GM19328 (cell line): ENCODE measurements around the gene SLC10A2.

Experiments
- ATAC-seq: cut with Tn5 transposase; IDR thresholded peaks from one replicate; pipeline ENCODE4 v1.9.1; 2021; ENCODE audit warnings: mild to moderate bottlenecking, moderate library complexity; ENCODE audit not compliant: unreplicated experiment

Gene SLC10A2

GRCh38 chr13:103055166-103055565 lies 11.1 kb downstream of the SLC10A2 start:
- no peak for ATAC-seq

- no peak for ATAC-seq
These were observed 19.5 kb downstream of the SLC10A2 start for GRCh38 chr13:103046676-103047075.

- no peak for ATAC-seq
These were observed 22.2 kb downstream of the SLC10A2 start for GRCh38 chr13:103044056-103044455.

- ATAC-seq: no peak
These were observed 26.2 kb downstream of the SLC10A2 start for GRCh38 chr13:103040006-103040405.

GRCh38 chr13:103039183-103039582 lies 27.0 kb downstream of the SLC10A2 start:
- ATAC-seq: no peak

GRCh38 chr13:103036268-103036667 lies 29.9 kb downstream of the SLC10A2 start:
- ATAC-seq: no peak

- no peak for ATAC-seq
These were observed 32.2 kb downstream of the SLC10A2 start for GRCh38 chr13:103033999-103034398.

- ATAC-seq: peak; percentile 92
These were observed 34.8 kb downstream of the SLC10A2 start for GRCh38 chr13:103031332-103031873.

DNA sequence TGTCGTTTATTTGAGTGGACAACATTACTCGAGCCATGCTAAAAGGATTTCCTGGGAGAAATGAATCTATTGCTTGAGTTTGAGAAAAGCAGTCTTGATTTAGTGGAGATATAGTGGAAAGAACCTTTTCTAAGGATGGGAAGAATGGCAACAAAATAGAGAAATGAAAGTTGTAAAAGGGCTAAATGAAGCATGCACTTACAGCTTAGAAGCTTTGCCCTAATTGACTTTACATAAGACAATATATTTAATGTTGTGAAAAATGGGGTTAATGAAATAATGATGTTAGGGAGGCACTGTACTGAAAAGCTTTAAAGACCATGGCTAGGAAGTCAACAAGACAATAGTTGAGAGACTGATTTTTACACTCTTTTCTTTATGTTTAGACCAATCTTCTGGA lies 35.4 kb downstream of the SLC10A2 start:
- no peak for ATAC-seq

DNA sequence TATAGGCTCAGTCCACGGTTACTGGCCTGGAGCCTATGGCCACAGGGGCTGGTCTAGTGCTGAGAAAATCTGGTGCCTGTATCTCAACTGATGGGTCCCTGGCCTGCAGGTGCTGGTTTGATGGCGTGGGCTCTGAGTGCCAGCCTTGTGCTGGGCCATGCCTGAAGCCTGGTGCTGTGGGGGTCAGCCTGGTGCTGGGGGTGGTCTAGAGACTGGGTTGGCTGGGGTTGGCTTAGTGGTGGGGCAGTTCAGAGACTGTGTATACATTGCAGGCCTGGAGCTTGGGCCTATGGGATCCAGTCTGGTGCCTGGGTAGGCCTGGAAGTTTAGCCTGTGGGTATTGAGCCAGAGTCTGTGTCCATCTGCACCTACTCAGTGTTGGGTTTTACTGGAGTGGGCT lies 36.4 kb downstream of the SLC10A2 start:
- no peak for ATAC-seq

GRCh38 chr13:103022336-103022735 lies 43.9 kb downstream of the SLC10A2 start:
- ATAC-seq: no peak

DNA sequence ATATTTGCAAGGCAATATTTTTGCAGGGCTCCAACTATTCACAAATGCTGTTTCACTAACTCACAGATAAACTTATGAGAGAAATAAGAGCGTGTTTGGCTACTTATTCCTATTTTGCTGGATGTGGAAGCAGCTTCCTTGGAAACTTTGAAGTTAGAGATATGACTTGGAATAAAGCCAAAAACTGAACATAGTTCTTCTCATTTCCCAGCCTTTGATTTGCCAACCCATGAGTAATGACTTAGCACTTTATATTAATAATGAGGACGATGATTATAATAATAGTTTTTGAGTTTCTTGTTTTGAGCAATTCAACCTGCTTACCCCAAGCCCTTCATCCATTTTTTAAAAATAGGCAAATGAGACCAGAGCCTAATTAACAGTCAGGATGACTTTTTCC lies 47.7 kb downstream of the SLC10A2 start:
- ATAC-seq: no peak

DNA sequence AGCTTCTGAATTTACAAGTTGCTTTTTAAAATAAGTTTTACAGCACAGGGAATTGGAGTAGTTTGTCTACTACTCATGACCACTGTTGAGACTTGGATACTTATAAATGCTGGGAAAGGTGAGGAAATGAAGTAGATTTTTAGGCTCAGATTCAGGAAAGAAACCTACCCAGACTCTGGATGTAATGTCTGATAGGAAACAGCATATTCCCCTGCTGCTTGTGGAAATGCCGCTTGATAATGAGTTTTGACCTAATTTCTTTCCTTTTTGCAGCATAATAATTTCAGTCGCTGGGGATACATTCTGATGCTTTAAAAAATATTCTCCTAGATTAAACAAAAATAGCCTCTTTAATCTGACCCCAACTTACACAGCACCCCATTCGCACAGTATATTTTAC lies 53.6 kb downstream of the SLC10A2 start:
- no peak for ATAC-seq

- ATAC-seq: no peak
These were observed 57.0 kb downstream of the SLC10A2 start for GRCh38 chr13:103009051-103009840.

- ATAC-seq: peak; percentile 40
These were observed 58.8 kb downstream of the SLC10A2 start for GRCh38 chr13:103007427-103007762.

DNA sequence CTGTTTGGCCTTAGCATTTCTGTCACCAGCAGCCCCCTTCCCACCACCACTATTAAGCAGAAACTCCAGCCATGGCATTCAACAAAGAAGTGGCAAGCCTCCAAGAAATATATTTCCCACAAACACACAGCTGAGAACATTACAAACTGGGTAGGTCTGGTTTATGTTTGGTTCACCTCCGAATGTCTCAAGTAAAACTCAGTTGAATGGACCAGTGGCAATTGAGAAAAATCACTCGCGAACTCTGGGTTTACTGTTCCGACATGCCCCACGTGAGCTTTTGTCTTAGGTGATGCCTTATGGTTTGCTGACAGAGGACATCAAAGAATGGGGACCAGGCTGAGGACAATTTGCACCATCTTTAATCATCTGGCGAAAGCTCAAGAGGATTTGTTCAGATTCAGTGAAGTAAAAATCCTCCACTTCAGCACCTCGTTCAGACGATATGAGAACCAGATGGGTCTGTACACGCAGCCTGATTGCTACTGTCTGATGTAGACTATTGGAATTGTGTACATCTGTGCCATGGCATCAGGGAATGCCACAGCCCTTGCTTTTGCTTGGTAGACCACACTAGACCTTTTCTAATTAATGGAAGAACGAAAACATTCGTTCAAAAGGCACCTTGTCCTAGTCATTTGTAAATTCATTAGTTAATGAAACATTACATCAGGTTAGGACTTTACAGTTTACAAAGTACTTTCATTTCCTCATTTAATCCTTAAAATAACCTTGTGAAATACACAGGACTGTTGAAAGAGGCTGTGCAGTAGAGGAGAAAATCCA lies 59.4 kb downstream of the SLC10A2 start:
- peak; percentile 96 for ATAC-seq

DNA sequence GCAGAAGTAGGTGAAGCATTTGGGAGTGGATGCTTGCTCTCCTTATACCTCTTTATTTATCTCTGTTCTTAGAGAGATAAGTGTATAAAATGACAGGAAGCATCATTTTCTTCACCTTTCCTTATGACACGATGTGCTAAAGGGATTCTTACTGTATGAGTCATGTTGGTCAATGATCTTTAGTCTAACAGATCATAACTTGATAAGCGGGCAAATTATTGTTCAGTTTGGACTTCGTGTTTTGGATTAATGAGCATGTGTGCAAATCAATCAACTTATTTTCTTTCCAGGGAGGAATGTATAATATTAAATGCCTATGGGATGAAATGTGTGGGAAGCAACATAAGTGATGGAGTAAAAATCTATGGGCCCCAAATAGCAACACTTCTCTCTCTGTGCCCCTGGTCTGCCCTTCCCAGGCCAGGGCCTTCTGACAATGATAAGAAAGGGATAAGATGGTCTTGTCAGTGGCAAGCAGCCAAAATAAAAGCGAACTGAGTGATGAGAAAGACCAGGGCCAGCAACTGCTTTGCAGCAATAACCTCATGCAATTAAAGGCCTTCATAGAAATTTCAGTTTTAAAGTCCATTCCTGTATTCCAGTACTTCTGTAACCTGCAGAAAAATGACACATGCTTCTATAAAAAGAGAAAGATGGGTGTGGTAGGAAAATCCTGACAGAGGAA lies 61.4 kb downstream of the SLC10A2 start:
- no peak for ATAC-seq

GRCh38 chr13:103003631-103004030 lies 62.6 kb downstream of the SLC10A2 start:
- ATAC-seq: no peak

- no peak for ATAC-seq
These were observed 63.9 kb downstream of the SLC10A2 start for GRCh38 chr13:103002279-103002678.

- no peak for ATAC-seq
These were observed 66.1 kb downstream of the SLC10A2 start for GRCh38 chr13:103000157-103000556.

DNA sequence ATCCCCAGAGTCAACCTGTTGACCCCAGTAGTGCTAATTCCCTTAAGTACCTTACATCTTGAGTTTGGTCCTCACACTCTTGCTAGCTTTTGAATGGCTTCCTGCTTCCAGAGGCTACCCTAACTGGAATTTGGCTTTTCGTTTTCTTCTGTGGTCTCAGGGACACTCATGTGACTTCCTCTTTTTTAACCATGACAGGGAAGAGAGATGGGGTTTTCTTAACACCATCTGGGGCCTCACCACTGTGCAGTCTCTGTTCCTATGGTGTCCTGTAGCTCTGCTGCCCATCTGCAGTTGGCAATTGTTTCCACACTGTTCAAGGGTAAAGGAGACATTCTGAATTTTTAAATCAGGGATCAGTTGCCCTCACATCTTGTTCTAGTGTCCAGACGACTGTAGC lies 66.7 kb downstream of the SLC10A2 start:
- no peak for ATAC-seq
